ENCODE results near the gene EPHB6. TPM values are rescaled to one million over a fixed set of nuclear protein-coding genes. Genes with fewer than 3 reads are reported as not detected.

Gene EPHB6
- polyA plus RNA-seq (ENCODE audit: insufficient read length in 10 of 10) = 10 to 100 TPM in 2 of 10 donors, 1 to 10 TPM in 8; 3.1 to 13.9 (median 5.4) TPM
- long read RNA-seq, donor 1 = 0 reads
- long read RNA-seq, donor 2 = 0 reads
- long read RNA-seq, donor 3 = 0 reads
- long read RNA-seq, donor 4 = 0 reads
- long read RNA-seq, donor 5 = 0 reads
- long read RNA-seq, donor 6 = 0 reads
- long read RNA-seq, donor 7 = 0 reads
- long read RNA-seq, donor 8 = 0 reads
- long read RNA-seq, donor 9 = 0 reads

DNA sequence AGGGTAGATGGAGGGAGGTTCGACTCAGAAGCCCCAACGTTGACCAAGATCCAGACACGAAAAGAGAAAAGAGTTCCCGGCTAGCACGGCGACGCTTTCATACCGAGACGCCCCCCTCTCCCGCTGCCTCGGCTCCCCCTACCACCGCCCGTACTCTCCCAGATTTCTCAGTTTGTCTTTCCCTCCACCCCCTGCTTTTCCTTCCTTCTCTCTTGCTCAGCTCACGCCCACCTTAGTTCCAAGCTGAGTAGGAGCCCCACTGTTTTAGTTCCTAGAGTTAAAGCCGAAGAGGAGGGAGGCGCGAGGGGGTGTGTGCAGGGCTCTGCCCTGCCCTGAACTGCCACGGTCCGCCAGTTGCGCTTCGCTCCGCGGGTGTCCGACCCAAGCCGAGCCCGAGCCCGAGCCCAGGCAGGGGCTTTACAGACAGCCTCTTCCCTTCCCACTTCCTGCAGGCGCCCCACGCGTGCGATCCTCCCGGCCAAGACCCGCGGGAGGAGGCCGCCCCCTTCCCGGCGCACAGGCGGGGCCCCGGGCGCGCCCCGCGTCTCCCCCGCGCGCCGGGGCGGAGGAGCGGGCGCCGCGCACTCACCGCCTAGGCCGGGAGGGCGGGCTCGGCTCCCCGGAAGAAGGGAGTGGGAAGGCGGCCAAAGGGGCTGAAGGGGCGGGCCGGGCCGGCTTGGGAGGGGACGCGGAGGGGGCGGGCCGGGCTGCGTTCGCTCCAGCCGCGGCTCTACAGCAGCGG, at the start of gene EPHB6:
Gene EPHB6, plus strand, starts transcription at position 705 of the 742 bp plus-strand sequence. CDS start 8,152 bp downstream, outside the sequence.
- peak; percentile 67 to 92 (median 87) for DNase-seq

DNA sequence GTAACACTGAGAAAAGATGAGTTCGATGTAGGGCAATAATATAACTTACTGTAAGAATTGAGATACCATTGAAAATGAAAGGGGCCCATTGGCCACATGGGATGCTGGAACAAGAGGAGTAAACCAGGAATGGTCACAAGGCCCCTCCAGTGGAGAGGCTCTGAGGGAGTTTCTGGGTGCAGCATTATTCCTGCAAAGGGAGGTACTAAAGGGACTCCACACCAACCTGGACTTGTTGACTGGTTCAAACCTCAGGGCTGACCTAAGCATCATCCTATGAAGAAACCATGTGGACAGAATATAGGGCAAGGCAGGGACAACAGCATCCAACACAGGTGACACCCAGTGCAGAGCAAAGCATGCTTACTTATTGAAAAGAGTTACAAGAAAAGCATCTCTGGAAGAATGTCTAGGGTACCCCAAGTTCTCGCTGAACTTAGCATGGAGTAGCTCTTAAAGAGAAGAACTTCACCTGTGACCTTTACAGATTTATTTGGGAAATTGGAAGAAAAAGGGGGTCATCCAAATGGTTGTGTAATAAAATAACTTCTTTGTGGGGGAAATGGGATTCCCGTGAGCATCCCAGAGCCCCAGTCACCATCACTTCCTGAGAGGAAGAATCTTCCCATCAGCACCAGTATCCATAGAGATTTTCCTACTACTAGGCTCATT, 49.4 kb upstream of the EPHB6 start:
- no peak for DNase-seq

- no peak for DNase-seq
These were observed 48.9 kb upstream of the EPHB6 start for GRCh38 chr7:142806022-142806356.

GRCh38 chr7:142806957-142807356, 47.9 kb upstream of the EPHB6 start:
- DNase-seq = no peak

DNA sequence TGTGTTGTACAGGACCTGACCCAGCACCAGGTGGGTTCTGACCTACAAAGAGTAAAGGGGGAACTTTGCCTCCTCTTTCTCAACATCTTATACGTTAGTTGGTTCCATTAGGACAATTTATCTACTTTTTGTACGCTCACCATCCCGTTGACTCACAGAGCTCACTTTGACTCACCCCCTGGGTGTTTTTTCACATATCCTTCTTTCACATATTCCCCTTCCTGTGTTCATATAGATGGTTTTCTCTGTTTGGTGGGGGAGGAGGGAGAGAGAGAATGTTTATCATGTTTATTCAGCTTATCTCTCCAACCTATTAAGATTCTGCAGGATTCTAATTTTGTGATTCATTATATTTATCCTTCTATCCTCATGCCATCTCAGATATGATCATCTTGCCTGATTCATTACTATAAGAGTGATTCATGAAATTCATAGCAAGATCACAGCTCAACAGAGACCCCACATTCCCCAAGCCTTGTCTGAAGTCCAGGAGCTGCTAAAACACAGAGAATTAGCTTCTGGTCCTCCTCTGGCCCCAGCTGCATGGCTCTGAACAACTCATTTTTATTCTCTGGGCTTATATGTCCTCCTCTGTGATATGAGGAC, 46.9 kb upstream of the EPHB6 start:
- DNase-seq = no peak

GRCh38 chr7:142808461-142808801, 46.4 kb upstream of the EPHB6 start:
- no peak for DNase-seq

DNA sequence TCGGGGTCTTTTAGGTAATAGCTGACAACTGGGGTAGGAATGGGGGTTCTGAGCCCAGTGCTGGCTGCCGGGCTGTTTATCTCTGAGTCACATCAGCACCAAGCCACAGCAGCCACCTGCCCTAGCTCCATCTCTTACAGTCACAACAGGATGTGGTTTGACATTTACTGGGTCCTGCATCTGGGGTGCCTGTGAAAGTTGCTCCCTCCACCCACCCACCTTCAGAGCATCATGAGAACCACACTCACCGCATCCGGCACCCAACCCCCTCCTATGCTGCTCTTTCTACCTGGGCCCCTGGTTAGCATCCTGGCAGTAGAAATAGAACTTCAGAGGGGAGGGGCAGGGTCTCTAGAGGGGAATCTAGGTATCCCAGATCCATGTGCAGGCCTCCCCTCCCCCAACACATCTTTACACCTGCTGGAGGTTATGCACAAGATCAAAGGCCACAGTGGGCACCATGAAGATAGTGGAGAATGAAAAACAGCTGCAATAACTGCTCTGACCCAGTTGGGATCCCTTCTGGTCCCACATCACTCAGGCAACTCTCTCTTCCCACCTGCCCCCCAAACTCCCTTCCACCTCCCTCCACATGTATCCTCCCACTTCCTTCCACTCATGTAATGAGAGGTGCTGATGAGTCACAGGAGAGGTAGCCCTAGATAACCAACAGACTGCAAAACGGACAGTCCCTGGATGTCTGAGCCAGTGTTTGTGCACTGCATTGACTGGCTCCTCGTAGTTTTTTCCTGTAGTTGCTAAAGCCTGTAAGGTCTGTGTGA, 45.9 kb upstream of the EPHB6 start:
- peak in 1 of 3 donors; percentile 18 for DNase-seq

DNA sequence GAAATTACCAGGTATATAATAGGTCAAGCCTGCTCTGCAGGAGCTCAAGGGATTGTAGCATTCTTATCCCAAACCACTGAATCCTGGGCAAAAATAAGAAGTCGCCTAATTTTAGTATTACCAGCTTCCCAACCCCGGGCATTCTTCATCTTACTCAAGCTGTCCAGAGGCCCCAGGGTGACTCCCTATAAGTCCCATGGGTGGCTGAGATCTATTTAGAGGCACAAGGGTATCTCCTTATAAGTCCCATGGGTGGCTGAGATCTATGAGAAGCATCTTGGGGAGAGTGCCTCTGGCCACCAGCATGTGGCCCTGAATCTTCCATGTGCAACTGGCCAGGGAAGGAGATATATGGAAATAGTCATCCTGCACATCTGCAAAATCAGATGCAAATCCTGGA, 45.2 kb upstream of the EPHB6 start:
- DNase-seq = no peak

GRCh38 chr7:142811154-142811737, 43.6 kb upstream of the EPHB6 start:
- DNase-seq = peak; percentile 21 to 39 (median 22)

DNA sequence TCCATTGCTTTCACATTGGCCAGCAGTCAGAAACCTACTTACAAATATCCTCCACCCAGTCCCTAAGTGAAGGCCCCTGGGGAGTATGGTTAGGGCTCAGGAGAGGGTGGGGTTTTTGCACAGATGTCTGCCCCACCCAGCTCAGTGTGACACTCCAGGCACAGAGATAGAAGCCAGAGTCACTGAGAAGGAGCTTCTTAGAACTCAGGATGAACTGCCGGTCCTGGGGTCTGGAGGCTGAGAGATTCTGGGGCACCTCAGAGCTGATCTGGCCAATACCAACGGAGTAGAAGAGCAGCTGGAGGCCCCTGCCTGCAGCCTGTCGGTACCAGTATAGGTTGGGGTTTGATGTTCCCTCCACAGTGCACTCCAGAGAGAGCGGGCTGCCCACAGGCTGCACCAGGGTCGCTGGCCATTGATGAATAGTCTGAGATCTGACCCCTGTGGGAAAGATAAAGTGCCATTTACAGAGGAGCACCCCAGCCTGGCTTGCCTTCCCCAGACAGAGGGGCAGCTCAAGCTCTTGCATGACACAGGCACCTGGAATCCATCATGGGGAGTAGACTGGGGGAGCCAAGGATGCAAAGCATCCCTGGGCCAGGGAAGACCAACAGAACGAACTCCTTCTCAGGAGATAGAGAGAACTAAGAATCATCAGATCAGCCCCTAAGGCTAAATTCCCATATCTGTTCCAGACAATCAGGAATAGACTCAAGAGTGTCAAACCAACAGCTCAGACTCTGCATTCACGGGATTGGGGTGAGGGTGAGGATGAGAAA, 42.2 kb upstream of the EPHB6 start:
- DNase-seq = no peak

- peak in 1 of 3 donors; percentile 33 for DNase-seq
These were observed 41.6 kb upstream of the EPHB6 start for GRCh38 chr7:142813226-142813625.

- DNase-seq = no peak
These were observed 41.2 kb upstream of the EPHB6 start for GRCh38 chr7:142813699-142814098.

GRCh38 chr7:142814451-142814850, 40.4 kb upstream of the EPHB6 start:
- no peak for DNase-seq

DNA sequence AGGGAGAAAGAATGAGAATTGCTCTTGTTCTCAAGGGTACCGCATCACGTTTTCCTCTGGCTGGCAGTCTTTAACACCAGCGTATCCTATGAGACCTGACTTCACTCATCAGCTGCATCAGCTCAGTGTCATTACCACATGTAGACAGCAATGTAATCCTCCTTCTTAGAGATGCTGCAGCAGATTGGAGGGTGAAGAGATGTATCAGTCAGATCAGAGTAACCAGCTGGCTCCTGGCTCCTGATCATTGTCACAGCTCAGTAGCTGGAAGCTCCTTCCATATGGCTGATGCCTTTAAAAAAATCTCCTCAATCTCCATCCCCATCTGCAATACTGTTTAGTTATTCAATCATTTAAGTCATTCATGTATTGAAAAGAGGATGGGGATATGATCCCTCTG, 39.7 kb upstream of the EPHB6 start:
- no peak for DNase-seq

- DNase-seq = no peak
These were observed 37.4 kb upstream of the EPHB6 start for GRCh38 chr7:142817506-142817905.

GRCh38 chr7:142819530-142819929, 35.3 kb upstream of the EPHB6 start:
- no peak for DNase-seq

- DNase-seq = no peak
These were observed 32.2 kb upstream of the EPHB6 start for GRCh38 chr7:142822714-142823113.

- DNase-seq = peak in 2 of 3 donors; percentile 10 to 18
These were observed 26.9 kb upstream of the EPHB6 start for GRCh38 chr7:142827951-142828500.

DNA sequence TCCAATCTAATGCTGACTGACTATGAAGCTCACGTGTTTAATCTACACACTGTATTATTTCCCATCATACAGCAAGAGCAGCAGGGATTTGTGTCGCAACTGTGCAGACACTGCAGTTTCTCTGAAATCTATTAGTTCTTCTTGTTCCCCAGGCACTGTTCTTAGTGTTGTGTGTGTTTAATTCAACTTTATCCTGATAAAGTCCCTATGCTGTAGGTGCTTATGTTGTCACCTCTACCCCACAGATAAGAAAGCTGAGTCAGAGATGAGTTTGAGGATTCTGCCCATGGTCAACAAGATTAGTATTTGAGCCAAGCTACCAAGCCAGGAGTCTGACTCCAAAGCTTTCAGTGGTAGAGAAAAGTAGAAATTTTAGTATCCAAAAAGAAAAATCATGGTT, 22.5 kb upstream of the EPHB6 start:
- no peak for DNase-seq
